Immature natural killer cell (primary cell): ENCODE data around the gene RNF144B. TPM values are rescaled to one million over a fixed set of nuclear protein-coding genes. Genes with fewer than 3 reads are reported as not detected.
A peak's percentile ranks its signal among the peaks of the same experiment; 100 is the strongest.

Source experiments
- DNase-seq, 3 donors: peaks; one replicate each; pipeline ENCODE4 v3.0.0; 2022; ENCODE audit warnings: mixed read lengths in 1 of 3
- H3K27ac Mint-ChIP-seq, 6 donors: one replicate each; pipeline ENCODE4 v1.8.0; 2020; ENCODE audit warnings: mixed read lengths in 6 of 6, mild to moderate bottlenecking in 5 of 6, inconsistent platforms in 4 of 6, moderate library complexity in 3 of 6
- H3K27me3 Mint-ChIP-seq, 3 donors: one replicate each; pipeline ENCODE4 v1.8.0; 2020 to 2021; ENCODE audit warnings: low read depth in 3 of 3, mild to moderate bottlenecking in 3 of 3, mixed read lengths in 3 of 3, moderate library complexity in 3 of 3, inconsistent platforms in 1 of 3
- H3K36me3 Mint-ChIP-seq, 3 donors: one replicate each; pipeline ENCODE4 v1.8.0; 2020; ENCODE audit warnings: mixed read lengths in 3 of 3, inconsistent platforms in 2 of 3, mild to moderate bottlenecking in 2 of 3
- H3K4me1 Mint-ChIP-seq, 2 donors: one replicate each; pipeline ENCODE4 v1.8.0; 2020; ENCODE audit warnings: inconsistent platforms in 2 of 2, mild to moderate bottlenecking in 2 of 2, mixed read lengths in 2 of 2, moderate library complexity in 1 of 2
- H3K4me3 Mint-ChIP-seq, 5 donors: one replicate each; pipeline ENCODE4 v1.8.0; 2020; ENCODE audit warnings: mild to moderate bottlenecking in 5 of 5, mixed read lengths in 5 of 5, inconsistent platforms in 3 of 5, moderate library complexity in 3 of 5
- H3K9me3 Mint-ChIP-seq, 6 donors: one replicate each; pipeline ENCODE4 v1.8.0; 2020; ENCODE audit warnings: mild to moderate bottlenecking in 6 of 6, mixed read lengths in 6 of 6, inconsistent platforms in 4 of 6, moderate library complexity in 3 of 6
- polyA plus RNA-seq, 3 donors: library from polyadenylated mRNA; unstranded; fragments of 300-500 nt; fragmentation: Illumina TruSeq; gene quantifications; one replicate each; pipeline ENCODE4 v1.2.3, GENCODE V29; 2021

Gene RNF144B
- polyA plus RNA-seq, 3 donors from 2014 or later: 0.35 to 2.4 (median 1.1) TPM

DNA sequence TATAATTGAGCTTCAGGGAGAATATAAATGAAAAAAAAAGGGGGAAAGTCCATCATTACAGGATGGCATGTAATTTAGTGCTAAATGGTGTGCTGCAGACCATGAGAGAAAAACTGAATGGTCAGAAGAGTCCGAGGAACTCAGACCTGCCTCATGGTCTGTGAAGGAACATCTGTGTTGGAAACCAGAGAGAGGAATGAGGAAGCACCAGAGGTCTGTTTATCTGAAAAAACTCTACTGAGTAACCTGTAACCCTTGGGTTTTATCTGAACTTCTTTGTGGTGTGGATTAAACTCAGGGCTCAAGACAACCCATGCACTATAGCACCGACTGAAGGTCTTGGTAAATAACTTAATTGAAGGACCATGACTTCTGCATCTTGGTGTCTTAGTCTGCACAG, 108.1 kb downstream of the RNF144B start:
- Mint-ChIP-seq H3K9me3 (no peaks in the 10 kb centered on the region), H3K4me3 (no peak overlapping the region)

DNA sequence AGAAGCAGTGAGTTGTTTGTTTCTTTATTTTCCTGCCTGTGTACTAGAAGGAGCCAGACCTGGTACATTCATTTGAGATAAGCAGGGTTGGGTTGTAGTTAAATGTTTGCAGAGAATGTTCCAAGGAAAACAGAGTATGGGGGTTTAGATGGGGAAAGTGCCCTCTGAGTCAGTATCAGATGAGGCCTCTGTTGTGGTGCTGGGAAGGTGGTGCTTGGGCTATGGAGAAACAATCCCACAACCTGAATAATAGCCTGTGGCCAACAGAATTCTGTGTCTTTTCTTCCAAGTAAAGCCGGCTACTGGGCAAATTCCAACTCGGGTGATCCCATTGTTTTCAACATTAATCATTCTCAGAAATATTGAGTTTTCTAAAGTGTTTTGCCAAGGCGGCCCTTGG, 109.3 kb downstream of the RNF144B start:
- Mint-ChIP-seq H3K27me3 (peaks cover 0 to 10% (median 0%) of the 10 kb centered on the region in 3 donors), H3K27ac (no peak overlapping the region), H3K4me1 (no peaks in the 10 kb centered on the region), H3K9me3 (no peaks in the 10 kb centered on the region), H3K36me3 (no peaks in the 10 kb centered on the region), H3K4me3 (no peak overlapping the region)
- no peak for DNase-seq

More for the DNA sequence above, 108.1 kb downstream of the RNF144B start:
- no peaks in the 10 kb centered on the region for H3K4me1 Mint-ChIP-seq
- peaks cover 0 to 13% (median 0%) of the 10 kb centered on the region in 3 donors for H3K27me3 Mint-ChIP-seq
- DNase-seq: no peak
- no peak overlapping the region for H3K27ac Mint-ChIP-seq
- no peaks in the 10 kb centered on the region for H3K36me3 Mint-ChIP-seq

DNA sequence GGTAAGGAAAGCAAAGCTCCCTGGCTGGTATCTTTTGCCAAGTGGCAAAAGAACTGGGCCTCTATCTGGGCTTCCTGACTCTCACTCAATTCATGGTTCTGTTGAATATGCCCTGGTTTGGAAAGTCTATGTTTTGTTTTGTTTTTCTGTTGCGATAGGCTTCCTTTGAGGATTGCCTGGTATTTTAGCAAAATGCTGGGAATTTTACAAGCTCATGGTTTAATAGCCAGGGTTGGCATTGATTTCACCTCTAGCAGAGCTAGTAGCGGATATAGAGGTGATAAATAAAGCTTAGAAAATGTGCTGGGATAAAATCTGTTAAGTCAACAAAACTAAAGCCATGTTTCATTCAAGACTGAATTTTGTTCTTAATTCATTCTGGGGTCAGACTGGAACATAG, 109.9 kb downstream of the RNF144B start:
- Mint-ChIP-seq H3K36me3 (no peaks in the 10 kb centered on the region), H3K27ac (no peak overlapping the region), H3K27me3 (peaks cover 0 to 10% (median 0%) of the 10 kb centered on the region in 3 donors), H3K9me3 (no peaks in the 10 kb centered on the region), H3K4me1 (no peaks in the 10 kb centered on the region), H3K4me3 (no peak overlapping the region)
- DNase-seq: no peak

GRCh38 chr6:18498408-18498807, 111.3 kb downstream of the RNF144B start:
- H3K9me3 Mint-ChIP-seq: no peaks in the 10 kb centered on the region
- H3K27ac Mint-ChIP-seq: no peak overlapping the region
- H3K36me3 Mint-ChIP-seq: no peaks in the 10 kb centered on the region
- no peaks in the 10 kb centered on the region for H3K4me1 Mint-ChIP-seq
- no peak overlapping the region for H3K4me3 Mint-ChIP-seq
- no peak for DNase-seq
- H3K27me3 Mint-ChIP-seq: peaks cover 0 to 7% (median 0%) of the 10 kb centered on the region in 3 donors

GRCh38 chr6:18500921-18501662, 113.9 kb downstream of the RNF144B start:
- Mint-ChIP-seq H3K9me3 (no peaks in the 10 kb centered on the region), H3K4me3 (no peak overlapping the region), H3K27me3 (peaks cover 0 to 7% (median 0%) of the 10 kb centered on the region in 3 donors), H3K36me3 (no peaks in the 10 kb centered on the region), H3K4me1 (no peaks in the 10 kb centered on the region), H3K27ac (no peak overlapping the region)
- no peak for DNase-seq

GRCh38 chr6:18501663-18502013, 114.5 kb downstream of the RNF144B start:
- H3K9me3 Mint-ChIP-seq: no peaks in the 10 kb centered on the region
- H3K27me3 Mint-ChIP-seq: peaks cover 0 to 7% (median 0%) of the 10 kb centered on the region in 3 donors
- H3K4me3 Mint-ChIP-seq: no peak overlapping the region
- H3K36me3 Mint-ChIP-seq: no peaks in the 10 kb centered on the region
- no peak for DNase-seq
- no peak overlapping the region for H3K27ac Mint-ChIP-seq
- H3K4me1 Mint-ChIP-seq: no peaks in the 10 kb centered on the region

GRCh38 chr6:18503206-18503592, 116.0 kb downstream of the RNF144B start:
- Mint-ChIP-seq H3K27ac (no peak overlapping the region), H3K4me3 (no peak overlapping the region), H3K9me3 (no peaks in the 10 kb centered on the region), H3K36me3 (no peaks in the 10 kb centered on the region), H3K27me3 (peaks cover 0 to 4% (median 0%) of the 10 kb centered on the region in 3 donors), H3K4me1 (no peaks in the 10 kb centered on the region)
- DNase-seq: no peak

DNA sequence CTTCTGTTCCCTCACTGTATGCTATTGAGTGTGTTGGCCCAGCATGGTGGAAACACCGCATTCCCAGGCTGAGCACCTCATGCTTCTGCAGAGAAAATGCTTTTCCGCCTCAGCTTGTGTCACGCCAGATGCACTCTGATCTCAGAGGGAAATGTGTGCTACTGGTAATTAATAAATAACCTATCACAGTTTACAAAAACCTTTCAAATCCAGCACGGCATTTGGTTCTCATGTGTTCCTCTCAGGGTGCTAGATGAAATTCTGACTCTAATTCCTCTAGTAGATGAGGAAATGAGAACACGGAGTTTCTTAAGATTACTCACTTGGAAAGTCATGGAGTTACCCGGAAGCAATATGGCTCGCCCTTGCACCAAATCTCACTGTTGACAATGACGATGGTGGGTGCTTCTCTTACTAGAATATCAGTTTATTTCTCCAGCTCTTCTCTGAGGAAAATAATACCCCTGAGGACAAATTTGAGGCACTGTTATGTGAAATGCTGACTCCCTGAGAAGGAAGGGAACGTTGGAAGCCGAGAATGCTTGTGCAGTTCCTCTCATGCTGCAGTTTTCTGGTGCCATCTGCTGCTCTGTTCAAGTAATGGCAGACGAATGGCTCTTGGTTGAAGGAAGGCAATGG, 116.6 kb downstream of the RNF144B start:
- no peaks in the 10 kb centered on the region for H3K9me3 Mint-ChIP-seq
- peaks cover 0 to 4% (median 0%) of the 10 kb centered on the region in 3 donors for H3K27me3 Mint-ChIP-seq
- H3K36me3 Mint-ChIP-seq: no peaks in the 10 kb centered on the region
- no peak overlapping the region for H3K27ac Mint-ChIP-seq
- DNase-seq: peak; percentile 5 to 28 (median 6)
- H3K4me3 Mint-ChIP-seq: peak overlapping the region in 1 of 5 donors; percentile 31
- H3K4me1 Mint-ChIP-seq: no peaks in the 10 kb centered on the region

GRCh38 chr6:18504232-18504596, 117.1 kb downstream of the RNF144B start:
- H3K27me3 Mint-ChIP-seq: peaks cover 0 to 2% (median 0%) of the 10 kb centered on the region in 3 donors
- DNase-seq: no peak
- no peak overlapping the region for H3K27ac Mint-ChIP-seq
- no peaks in the 10 kb centered on the region for H3K36me3 Mint-ChIP-seq
- H3K4me3 Mint-ChIP-seq: no peak overlapping the region
- H3K4me1 Mint-ChIP-seq: no peaks in the 10 kb centered on the region
- no peaks in the 10 kb centered on the region for H3K9me3 Mint-ChIP-seq

DNA sequence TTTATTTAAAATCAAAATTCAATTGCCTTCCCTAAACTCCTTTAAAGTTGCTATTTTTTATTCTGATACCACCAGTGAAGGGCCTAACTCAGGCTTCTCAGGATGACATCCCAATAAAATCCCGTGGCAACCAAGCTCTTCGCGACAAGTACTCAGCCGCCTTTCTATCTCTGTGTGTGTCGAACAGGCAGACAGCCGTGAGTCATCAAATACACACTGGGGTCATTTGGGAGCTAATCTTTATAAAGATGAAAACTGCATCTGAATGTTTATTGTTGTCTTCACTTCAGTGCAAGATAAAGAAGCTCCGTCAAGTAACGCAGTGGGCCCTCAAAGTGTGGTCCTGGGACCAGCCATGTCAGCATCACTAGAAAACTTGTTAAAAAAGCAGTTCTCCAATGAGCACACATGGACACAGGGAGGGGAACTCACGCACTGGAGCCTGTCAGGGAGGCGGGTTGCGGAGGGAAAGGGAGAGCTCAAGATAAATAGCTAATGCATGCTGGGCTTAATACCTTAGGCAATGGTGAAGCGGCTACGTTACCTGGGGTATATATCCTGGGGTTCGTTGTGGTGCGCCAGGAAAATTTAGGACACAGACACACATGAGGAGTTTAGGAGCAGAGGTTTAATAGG, 119.3 kb downstream of the RNF144B start:
- no peak for DNase-seq
- Mint-ChIP-seq H3K36me3 (no peaks in the 10 kb centered on the region), H3K4me3 (no peak overlapping the region), H3K4me1 (no peaks in the 10 kb centered on the region), H3K27me3 (no peaks in the 10 kb centered on the region), H3K9me3 (no peaks in the 10 kb centered on the region), H3K27ac (no peak overlapping the region)

DNA sequence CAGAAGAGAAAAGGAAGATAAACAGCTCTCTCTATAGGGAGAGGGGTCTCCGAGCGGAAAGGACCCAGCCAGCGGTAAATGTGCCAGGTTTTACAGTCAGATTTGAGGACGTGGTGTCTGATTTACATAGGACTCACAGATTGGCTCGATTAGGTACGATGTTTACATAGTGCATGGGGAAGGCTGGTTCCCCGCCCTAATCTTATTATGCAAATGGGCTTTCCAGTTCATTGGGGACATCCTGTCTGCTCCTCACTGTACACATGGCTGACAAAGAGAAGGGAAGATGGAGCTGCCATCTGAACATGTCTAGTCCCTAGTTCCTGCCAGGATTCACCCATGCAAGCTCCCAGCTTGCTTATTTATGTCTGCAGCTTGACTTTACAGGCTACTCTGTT, 119.9 kb downstream of the RNF144B start:
- H3K27ac Mint-ChIP-seq: no peak overlapping the region
- H3K4me1 Mint-ChIP-seq: no peaks in the 10 kb centered on the region
- H3K27me3 Mint-ChIP-seq: no peaks in the 10 kb centered on the region
- no peak for DNase-seq
- H3K9me3 Mint-ChIP-seq: no peaks in the 10 kb centered on the region
- no peaks in the 10 kb centered on the region for H3K36me3 Mint-ChIP-seq
- no peak overlapping the region for H3K4me3 Mint-ChIP-seq

GRCh38 chr6:18507561-18507960, 120.4 kb downstream of the RNF144B start:
- no peak for DNase-seq
- H3K4me1 Mint-ChIP-seq: no peaks in the 10 kb centered on the region
- H3K27me3 Mint-ChIP-seq: no peaks in the 10 kb centered on the region
- no peak overlapping the region for H3K4me3 Mint-ChIP-seq
- H3K9me3 Mint-ChIP-seq: no peaks in the 10 kb centered on the region
- H3K36me3 Mint-ChIP-seq: no peaks in the 10 kb centered on the region
- H3K27ac Mint-ChIP-seq: no peak overlapping the region

DNA sequence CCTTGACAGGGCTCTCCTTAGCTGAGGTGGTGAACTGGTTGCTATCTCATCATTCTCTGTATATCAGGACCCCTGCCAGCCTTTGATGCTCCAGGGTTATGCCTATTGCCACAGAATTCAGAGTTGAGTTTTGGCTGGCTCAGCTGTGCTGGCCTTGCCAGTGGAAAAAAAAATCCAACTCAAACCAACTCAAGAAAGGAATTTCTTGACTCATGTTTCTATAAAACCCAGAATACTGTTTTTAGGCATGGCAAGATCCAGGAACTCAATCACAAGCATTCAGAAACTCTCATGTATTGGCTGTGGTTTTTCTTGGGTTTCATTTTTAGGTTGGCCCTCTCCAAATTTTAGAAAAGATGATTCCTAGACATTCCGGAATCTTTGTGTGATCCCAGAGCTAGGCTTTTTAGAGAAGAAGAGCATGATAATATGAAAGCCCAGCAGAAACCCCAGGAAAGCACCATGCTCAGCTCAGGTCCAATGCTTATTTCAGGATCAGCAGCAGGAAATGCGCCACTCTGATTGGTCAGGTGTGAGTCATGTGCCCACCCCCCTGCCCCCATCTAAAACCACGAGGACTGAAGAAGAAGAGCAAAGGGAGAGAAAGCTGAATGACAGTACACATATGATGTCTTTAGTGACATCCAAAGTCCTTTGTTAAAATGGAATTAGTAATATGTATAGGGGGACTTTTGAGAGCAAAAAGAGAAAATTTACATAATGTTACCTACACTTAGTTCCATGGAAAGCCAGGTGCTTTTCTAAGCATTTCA, 122.9 kb downstream of the RNF144B start:
- Mint-ChIP-seq H3K27ac (no peak overlapping the region), H3K4me3 (no peak overlapping the region), H3K4me1 (no peaks in the 10 kb centered on the region), H3K27me3 (peaks cover 0 to 3% (median 0%) of the 10 kb centered on the region in 3 donors), H3K9me3 (no peaks in the 10 kb centered on the region), H3K36me3 (no peaks in the 10 kb centered on the region)
- DNase-seq: no peak

DNA sequence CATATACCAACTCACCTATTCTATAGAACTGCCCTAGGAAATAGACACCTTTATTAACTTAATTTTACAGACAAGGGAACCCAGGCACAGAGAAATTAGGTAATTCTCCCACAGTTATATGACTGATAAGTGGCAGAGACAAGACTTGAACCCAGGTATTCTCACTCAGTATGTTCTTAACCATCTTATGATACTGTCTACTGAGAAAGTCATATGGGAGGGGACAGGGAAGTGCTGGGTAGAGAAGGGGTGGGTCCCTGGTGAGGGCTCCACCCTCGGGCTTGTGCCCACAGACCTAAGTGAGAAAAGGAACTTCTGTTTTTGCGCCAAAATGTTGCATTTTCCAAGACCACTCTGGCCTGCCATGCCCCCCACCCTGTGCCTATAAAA, 123.5 kb downstream of the RNF144B start:
- Mint-ChIP-seq H3K27ac (no peak overlapping the region), H3K4me1 (no peaks in the 10 kb centered on the region)
- DNase-seq: no peak

More for the DNA sequence above, 123.5 kb downstream of the RNF144B start:
- no peaks in the 10 kb centered on the region for H3K9me3 Mint-ChIP-seq
- H3K27me3 Mint-ChIP-seq: peaks cover 0 to 3% (median 0%) of the 10 kb centered on the region in 3 donors
- H3K4me3 Mint-ChIP-seq: no peak overlapping the region
- H3K36me3 Mint-ChIP-seq: no peaks in the 10 kb centered on the region
